Activated CD4-positive, alpha-beta T cell treated with anti-CD3 and anti-CD28 coated beads, Interleukin-2, Interleukin-6, amounts not matched to agents 100 ng/mL and 50 ng/mL, durations not matched to agents 16 hours and 8 hours (primary cell): ENCODE measurements around the gene SH3PXD2A.

Experiments used
- DNase-seq: peaks from one replicate; pipeline ENCODE4 v3.0.0-alpha.2; 2020

The SH3PXD2A gene

DNA sequence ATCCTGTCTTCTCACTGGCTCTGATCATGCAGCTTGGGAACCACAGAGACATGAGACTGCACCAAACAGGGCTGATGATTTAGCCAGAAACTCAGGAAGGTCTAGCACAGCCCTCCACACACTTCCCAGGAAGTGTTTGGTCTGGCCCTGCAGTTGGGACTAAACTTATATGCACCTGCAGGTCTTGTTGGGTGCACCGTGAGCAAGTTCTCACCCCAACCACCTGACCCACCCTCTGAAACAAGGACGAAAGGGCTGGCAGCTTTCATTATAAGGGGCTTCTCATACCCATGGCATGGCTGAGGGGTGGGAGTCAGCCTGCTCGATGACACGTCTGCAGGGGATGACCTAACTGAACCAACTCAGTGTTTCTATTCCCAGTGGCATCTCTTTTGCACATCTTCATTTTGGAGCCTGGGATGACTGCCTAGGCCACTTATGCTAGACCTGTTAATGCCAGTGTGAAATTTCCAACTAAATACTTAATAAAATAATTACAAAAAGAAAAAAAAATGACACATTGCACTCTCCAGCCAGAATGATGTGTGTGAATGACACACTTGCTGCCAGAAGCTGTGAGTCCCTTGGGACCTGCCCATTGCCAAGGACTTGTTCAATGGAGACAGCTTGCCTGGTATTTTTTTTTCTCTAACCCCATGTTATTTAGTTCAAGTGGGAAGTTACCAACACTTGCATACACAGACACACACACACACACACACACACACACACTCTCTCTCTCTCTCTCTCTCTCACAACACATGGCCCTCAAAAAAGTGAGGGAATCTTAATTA is 259.2 kb downstream of the SH3PXD2A start:
- no peak for DNase-seq

DNA sequence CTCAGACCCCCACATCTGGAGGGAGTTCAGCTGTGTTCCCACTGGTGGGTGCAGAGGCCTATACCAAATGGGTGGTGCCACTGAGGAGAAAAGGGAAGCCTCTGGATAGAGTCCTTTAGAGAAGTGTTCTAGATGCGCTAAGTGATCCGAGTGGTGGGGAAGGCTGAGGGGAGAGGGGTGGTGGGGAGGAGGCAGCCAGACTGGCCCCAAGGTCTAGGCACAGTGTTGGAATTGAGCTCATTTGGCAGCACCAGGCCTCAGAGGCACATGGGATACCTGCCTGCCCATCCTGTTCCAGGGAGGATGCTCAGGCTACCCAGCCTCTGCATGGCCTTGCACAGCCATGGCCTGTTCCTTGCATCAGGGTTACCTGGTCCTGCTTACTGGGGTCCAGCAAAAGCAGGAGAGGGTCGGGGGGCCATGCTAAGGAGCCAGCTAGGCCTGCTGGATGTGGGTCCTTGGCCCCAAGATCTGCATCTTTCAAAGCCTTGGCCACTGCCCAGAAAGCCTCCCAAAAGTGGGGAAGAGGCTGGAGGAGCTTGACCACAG is 262.3 kb downstream of the SH3PXD2A start:
- no peak for DNase-seq

DNA sequence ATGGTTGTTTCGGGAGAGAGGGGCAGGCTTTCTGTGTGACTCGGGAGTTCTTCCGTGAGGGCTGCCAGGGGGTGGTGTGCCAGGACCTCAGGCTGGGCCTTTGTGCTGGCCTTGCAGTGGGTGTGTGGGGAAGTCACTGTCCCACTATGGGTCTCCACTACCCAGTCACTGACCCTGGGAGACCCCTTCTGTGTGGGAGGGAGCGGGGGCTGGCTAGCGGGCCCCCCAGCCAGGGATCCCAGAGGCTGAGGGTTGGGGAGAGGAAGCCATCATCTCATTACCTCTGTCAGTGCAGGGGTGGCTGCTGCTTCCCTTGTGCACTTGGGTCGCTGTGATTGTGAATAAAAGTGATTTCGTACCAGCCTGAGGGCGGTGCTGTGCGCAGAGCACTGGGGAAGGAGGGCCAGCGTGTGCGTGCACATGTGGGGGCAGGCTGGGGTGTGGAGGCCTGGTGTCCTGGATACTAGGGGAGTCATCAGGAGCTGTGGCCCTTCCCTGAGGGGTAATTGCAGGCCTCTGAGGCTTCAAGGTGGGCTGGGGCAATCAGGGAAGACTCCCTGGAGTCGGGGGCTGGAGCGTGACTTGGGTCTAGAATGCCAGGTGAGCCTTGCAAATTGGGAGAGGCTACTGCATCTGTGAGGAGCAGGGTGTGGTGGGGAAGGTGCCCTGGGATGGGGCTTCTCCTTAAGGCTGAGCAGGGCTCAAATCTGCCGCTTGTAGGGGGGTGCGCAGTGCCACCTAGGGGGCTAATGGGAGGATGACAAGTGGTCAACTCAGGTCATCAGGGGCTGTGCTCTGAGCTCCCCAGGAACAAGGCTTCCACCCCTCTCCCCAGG is 263.0 kb downstream of the SH3PXD2A start:
- DNase-seq: peak; percentile 55

DNA sequence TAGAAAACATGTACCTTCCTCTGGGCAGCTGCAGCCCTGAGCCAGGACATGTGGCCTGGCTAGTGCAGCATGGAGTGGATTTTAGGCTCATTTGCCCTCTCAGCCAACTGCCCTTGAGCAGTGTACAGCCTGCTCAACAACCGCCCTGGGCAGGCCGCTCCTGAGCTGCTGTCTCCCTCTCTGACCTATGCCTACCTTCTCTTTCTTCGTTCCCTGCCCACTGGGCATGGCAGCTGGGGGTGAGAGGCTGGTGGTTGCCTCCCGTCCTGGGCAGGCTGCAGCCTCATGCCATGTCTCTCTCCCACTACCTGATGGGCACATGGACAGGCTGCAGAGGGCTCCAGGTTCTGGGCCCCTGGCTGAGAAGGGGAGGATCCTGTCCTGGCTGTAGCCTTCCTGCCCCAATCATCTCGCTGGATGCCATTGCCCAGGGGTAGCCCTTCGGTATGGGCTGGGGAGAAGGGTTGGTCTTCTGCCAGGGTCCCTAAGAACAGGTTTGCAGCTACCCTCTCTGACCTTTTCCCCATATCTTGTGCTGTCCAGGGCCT is 264.6 kb downstream of the SH3PXD2A start:
- no peak for DNase-seq

DNA sequence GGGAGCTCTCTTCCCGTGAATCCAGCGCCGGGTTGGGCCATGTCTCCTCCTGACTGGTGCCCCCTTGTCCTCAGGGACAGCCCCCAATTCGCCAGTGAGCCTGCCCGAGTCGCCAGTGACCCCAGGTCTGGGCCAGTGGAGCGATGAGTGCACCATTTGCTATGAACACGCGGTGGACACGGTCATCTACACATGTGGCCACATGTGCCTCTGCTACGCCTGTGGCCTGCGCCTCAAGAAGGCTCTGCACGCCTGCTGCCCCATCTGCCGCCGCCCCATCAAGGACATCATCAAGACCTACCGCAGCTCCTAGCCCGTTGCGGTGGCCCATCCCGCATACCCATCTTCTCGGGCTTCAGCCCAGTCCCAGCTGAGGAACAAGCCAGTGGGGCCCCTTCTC is 265.3 kb downstream of the SH3PXD2A start:
- DNase-seq: no peak

DNA sequence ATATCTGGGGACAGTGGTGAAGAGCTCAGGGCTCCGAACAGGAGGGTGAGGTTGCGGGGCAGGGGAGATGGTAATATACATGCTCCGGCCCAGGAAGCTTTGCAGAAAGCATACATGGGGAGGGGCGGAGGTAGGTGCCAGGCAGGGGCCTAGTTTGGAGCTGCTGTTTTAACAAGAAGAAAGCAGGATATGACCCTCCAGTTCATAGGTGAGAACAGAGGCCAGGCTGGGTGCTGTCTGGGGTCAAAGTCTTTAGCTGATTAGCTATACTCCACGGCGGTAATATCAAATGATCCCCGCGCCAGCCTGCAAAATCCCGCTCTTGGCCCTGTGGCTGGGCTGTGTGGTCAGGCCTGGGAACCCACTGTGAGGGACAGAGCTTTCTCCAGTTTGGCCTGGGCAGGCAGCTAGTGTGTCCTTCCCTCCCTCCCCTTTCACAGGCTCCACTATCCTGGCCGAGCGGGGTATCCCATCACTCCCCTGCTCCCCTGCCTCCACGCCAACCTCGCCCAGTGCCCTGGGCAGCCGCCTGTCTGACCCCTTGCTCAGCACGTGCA is 266.2 kb downstream of the SH3PXD2A start:
- DNase-seq: no peak

DNA sequence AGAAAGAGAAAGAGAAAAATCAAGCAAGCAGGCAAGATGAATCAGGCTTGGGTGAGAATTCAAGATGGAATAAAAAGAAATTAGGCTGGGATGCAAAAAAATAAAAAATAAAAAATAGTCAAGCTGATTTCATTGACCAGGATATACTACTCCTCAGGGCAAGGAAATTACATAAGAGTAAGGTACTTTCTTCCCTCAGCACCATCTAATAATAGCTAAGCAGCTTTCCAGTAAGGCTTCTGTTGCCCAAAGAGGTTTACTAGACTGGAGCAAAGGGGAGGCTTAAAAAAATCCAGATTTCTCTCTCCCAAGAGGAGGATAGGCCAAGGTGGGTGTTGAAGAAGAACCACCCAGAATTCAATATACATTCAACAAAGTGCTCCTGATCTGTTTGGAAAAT is 268.3 kb downstream of the SH3PXD2A start:
- DNase-seq: no peak

DNA sequence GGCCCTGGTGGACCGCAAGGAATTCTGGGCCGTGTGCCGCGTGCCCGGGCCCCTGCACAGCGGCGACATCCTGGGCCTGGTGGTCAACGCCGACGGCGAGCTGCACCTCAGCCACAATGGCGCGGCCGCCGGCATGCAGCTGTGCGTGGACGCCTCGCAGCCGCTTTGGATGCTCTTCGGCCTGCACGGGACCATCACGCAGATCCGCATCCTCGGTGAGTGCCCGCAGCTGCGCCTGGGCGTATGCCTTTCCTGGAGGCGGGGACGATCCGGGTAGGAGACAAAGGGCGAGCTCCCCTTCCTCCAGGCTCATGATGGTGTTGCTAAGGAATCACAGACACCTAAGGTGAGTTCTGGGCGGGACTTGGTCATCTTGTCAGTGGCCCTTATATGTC is 270.4 kb downstream of the SH3PXD2A start:
- no peak for DNase-seq

DNA sequence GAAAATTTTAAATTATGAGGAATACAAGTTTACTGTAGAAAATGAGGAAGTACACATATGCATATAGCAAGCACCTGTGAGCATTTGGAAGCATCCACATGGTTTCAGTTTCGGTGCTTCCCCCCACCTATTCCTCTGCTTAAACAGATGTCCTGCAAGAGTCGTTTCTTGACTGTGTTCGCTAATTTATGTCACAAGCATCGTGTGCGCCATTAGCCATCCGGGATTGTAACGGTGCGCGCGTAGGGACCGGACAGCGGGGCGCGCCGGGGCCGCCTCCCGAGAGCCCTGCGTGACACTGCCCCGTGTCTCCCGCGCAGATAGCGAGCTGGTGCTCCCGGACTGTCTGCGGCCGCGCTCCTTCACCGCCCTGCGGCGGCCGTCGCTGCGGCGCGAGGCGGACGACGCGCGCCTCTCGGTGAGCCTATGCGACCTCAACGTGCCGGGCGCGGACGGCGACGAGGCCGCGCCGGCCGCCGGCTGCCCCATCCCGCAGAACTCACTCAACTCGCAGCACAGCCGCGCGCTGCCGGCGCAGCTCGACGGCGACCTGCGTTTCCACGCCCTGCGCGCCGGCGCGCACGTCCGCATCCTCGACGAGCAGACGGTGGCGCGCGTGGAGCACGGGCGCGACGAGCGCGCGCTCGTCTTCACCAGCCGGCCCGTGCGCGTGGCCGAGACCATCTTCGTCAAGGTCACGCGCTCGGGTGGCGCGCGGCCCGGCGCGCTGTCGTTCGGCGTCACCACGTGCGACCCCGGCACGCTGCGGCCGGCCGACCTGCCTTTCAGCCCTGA is 271.0 kb downstream of the SH3PXD2A start:
- peak; percentile 70 for DNase-seq

DNA sequence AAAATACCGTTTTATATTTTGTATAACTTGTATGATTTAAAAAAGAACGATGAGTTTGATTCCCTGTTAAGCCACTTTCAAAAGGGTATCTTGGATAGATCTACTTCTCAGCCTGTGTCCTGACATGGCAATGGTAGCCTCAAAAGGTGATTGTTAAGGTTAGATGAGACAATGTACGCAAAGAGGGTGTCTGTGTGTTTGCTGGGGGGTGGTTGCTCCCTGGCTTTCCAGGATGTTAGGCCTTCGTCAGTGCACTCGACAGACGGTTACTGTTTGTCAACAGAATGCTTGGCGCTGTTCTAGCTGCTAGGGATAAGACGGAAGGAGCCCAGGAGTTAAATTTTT is 271.5 kb downstream of the SH3PXD2A start:
- no peak for DNase-seq

DNA sequence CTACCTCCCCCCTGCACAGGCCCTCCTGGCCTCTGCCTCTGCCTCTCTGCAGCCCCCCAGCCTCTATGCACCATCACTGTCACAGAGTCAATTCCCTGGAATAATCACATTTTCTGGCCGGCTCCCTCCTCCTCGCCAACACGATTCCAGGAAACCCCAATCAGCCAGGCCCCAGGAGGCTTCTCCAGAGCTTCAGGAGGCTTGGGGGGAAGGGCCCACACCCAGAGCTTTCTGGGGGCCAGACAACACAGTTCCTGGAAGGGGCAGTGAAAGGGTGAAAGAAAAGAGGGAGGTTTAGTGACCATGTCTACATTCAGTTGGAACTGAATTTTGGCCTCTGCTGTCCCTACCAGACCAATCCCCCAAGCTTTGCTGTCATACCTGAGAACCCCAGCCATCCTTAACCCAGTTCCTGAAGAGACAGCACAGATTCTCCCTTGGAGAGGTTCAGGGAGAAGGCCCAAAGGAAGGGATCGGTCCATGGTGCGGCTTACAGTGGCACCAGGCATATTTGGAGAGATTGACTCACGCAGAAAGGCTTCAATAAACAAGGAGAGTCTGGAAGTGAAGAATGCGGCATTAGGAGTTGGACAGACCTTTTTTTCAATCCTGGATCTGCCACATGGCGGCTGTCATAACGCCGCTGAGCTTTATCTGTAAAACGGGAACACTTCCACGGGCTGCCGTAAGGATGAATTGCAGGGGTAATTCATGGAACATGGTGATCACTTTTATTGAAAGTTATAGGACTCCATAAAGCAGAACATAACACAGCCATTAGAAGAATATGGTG is 272.8 kb downstream of the SH3PXD2A start:
- no peak for DNase-seq

DNA sequence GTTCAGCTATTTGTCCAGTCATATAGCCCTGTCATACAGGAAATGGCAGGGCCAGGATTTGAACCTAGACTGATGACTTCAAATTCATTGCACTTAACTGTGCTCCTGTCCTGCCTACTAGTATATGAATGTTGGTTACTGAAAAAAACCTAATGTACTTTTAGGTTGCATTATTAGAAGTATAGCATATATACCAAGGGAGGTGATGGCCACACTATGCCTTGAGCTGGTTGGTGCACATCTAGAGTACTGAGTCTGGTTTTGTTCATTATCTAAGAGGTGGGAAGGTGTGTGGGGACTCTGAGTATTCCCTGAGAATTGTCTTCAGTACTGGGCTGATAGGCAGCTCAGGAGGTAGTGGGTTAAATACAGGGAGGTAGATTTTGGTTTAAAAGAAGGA is 273.9 kb downstream of the SH3PXD2A start:
- DNase-seq: no peak

DNA sequence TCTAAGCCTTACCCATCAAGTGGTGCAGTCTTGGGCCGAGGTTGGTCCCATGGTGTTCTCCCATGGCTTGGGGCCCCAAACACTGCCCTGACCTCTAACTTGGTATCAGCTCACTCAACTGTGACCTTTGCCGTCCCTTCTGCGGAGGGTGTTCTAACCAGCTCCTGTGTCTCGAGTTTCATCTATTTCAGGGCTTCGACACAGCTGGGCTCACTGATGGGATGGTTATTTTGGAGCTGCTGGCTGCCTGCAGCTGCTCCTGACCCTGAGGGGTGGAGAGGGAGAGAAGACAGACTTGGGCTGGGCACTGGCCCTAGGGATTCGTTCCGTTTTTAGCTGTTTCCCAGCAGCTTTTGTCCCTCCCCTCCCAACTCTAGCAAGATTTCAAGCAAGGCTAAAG is 274.9 kb downstream of the SH3PXD2A start:
- DNase-seq: no peak

DNA sequence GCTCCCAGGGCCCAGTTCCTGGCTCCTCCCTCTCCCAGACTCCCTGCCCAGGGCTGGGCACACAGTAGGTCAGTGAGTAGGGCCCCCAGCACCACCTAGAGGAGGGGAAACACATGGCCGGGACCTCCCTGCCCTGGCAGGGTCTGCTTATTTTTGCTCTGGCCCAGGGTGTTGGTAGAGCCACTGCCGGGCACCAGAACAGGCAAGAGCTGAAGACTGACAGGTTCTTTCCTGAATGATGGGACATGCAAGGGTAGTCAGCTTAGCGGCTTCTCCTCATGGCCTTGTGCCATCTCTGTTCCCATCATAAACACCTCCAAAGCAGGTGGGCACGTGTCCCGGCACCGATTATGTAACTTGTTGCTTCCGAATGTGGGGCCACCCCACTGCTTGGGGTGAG is 275.4 kb downstream of the SH3PXD2A start:
- DNase-seq: no peak

DNA sequence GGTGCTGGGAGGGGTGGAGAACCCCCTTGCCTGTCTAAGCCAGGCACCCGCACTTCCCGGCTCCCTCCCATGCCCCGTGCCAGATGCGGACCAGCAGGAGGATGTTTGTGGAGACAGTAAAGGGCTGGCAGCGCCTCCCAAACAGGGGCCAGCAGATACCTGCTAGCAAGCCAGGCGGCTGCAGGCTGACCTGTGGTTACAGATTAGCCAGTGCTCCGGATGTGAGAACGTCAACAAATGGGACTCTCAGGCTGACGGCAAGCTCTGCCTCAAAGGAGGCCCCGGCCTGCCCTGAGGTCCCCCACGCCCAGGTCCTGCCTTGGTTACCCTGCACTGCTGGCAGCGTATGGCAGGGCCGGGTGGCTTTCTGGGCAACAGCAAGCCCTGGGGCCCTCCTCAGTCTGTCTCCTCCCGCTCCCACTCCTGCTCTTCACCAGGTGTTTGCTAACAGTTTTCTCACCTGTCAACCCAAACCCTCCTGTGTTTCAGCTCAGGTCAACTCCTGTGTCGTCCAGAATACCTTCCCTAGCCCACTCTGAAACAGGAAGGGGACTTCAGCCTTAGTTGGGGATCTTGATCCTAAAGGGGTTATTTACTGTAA is 276.5 kb downstream of the SH3PXD2A start:
- no peak for DNase-seq

DNA sequence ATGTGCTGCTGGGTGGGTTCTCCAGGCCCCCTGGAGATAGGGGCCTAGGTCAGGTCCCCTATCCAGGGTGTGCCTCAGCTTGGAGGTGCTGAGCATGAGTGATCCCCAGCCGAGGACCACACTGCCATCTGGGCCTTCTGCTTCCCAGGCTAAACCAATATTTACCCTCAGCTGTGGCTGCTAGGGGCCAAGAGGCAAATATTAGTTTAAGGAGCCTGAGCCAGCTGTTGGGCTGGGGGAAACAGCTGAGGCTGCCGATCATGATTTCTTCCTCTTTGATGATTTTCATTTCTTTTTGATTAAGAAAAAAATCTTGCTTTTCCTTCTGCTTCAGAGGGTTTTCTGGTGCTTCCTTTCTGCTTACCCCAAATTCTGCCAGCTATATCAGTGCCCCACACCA is 278.5 kb downstream of the SH3PXD2A start:
- DNase-seq: no peak

DNA sequence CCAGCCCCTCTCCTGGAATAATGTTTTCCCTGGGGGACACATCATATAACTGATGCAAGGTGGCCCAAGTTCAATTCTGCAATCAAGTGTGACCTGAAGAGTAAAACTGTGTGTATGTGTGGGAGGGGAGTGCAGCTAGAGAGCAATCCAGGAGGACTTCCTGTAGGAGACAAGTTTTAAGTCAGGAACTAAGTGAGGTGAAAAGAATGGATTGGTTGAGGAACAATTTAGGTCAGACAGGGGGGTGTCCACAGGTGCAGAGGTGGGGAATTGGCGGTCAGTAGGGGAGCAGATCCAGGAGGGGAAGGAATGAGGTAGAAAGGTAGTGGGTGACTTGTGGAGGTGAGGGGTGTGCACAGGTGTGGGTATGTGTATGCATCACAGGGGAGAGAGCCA is 279.3 kb downstream of the SH3PXD2A start:
- DNase-seq: no peak

DNA sequence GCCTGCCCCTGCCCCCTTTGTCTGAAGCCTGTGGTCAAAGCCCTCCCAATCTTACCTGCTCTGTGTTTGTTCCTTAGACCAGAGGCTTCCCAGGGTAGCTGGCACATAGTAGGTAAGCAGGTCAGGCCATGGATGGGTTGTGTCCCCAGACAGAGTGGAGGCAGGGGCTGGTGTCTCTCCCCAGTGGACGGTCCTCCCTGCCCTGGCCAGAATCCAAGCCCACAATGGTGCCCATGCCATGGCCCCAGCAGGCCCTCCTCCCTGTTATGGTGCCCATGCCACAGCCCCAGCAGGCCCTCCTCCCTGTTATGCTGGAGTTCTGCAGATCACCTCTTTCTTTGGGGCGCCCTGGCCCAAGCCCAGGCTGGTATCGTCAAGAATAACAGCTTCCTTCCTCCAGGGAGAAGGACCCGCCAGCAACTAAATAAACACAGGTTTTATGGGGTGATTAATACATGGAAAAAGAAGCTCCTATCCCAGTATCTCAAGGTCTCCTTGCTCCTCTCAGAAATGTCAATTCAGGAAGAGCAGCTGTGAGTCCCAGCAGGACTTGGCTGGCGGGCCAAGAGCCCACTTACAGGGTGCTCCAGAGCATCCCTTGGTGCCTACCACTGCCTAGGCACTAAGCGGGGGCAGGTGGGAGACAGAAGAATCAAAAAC is 279.8 kb downstream of the SH3PXD2A start:
- no peak for DNase-seq

DNA sequence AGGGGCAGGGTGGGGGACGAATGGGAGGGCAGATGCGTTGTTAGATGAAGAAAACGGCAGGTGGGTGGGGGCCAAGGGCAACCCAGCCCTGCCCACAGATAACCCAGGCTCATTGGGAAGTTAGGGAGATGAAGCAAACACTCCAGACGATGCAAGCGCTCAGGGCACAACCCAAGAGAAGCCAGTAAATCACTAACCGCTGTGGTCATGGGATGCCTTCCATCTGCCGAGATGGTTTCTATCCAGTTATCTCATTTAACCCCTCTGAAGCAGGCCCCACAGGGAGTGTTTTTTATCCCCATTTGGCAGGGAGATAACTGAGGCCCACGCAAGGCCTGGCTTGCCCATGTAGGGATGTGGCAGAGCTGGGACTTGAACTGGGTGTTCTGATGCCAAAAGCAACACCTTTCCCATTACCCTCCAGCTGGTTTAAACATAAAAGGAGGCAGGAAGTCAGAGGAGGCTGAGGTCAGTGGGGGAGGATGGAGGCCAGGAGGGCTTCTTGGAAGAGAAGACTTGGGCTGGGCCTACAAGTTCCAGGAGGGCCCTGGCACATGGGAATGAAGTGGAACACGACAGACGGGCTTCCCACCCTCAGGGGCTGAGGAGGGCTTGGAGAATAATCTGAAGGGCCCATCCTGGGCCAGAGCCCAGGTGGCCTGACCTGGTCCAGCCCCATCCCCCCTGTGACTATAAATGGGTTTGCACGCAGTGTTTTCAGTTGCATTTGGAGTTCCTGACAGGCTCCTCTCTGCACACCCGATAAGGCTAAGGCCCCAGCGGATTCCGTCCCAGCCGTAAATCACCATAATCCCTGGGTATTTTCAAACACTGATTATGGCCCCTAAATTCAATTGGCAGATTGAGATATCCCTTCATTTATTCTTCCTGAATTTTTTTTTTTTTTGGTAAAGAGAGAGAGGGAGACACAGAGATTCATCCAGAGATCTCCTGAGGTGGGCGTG is 281.0 kb downstream of the SH3PXD2A start:
- DNase-seq: no peak

DNA sequence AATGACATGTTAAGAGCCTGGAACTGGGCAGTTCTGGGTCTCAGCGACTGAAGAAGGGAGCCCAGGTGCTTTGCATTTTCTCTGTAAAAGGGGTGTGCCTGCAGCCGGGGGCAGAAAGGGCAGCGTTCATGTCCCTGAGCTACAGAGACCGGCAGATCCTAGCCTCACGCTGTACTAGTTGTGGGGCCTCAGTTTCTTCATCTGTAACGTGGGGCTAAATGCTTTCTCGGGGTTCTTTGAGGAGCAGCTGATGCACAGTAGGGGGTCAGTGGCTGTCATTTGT is 282.2 kb downstream of the SH3PXD2A start:
- no peak for DNase-seq
